Ascending aorta (tissue), 2 donors: ENCODE results near the gene MYO9A. TPM values are rescaled to one million over a fixed set of nuclear protein-coding genes. Genes with fewer than 3 reads are reported as not detected.

Source experiments
- DNase-seq, 2 donors: peaks; one replicate each; pipeline ENCODE4 v3.0.0-alpha.2; 2019; ENCODE audit warnings: low spot score in 2 of 2
- H3K27ac ChIP-seq, 2 donors: fragments of 200-600 bp; sonication (generic); one replicate each; pipeline ENCODE4 v1.5.1; 2016 to 2017; ENCODE audit warnings: mild to moderate bottlenecking in 1 of 2
- H3K27me3 ChIP-seq: fragments of 200-600 bp; sonication (generic); one replicate; pipeline ENCODE4 v1.5.1; 2017
- H3K36me3 ChIP-seq, 2 donors: fragments of 200-600 bp; sonication (generic); one replicate each; pipeline ENCODE4 v1.5.1; 2016
- H3K4me1 ChIP-seq, 2 donors: fragments of 200-600 bp; sonication (generic); one replicate each; pipeline ENCODE4 v1.5.1; 2016 to 2017; ENCODE audit warnings: mild to moderate bottlenecking in 1 of 2
- H3K4me3 ChIP-seq, 2 donors: fragments of 200-600 bp; sonication (generic); one replicate each; pipeline ENCODE4 v1.5.1; 2016 to 2017; ENCODE audit warnings: mild to moderate bottlenecking in 1 of 2
- H3K9me3 ChIP-seq, 2 donors: fragments of 200-600 bp; sonication (generic); one replicate each; pipeline ENCODE4 v1.5.1; 2016
- CTCF ChIP-seq, 3 experiments: fragments of 200-600 bp in 2 of 3; fragments of 450-650 bp in 1 of 3; sonication (generic) in 2 of 3; IDR thresholded peaks; one replicate each; pipeline ENCODE4 v1.5.1; 2016 to 2019; ENCODE audit warnings: antibody characterized with exemption in 3 of 3, mild to moderate bottlenecking in 1 of 3, moderate library complexity in 1 of 3
- intact Hi-C: fragments of 100-400 bp; cut with DNase I; formaldehyde crosslinking; loops from one replicate; pipeline ENCODE4 v1.15.1; 2023
- total RNA-seq: library from RNA; depleted of rRNA; stranded (reverse); fragments of >200 nt; gene quantifications from one replicate; pipeline ENCODE4 v1.1.0, GENCODE V29; 2016

Gene MYO9A
- total RNA-seq, 1 donor from 2014 or later: 128 TPM

- intact Hi-C loops: no loop called here
- no peak for DNase-seq
- H3K4me1 ChIP-seq: no peaks in the 10 kb centered on the region
- no peak overlapping the region for H3K27ac ChIP-seq
- no peak for TF ChIP-seq CTCF (IDR thresholded peaks at IDR 0.05)
- no peak overlapping the region for H3K4me3 ChIP-seq
- H3K9me3 ChIP-seq: no peaks in the 10 kb centered on the region
- H3K36me3 ChIP-seq: peaks cover 38 to 44% of the 10 kb centered on the region in 2 donors
- H3K27me3 ChIP-seq: no peaks in the 10 kb centered on the region
Measured at GRCh38 chr15:71830981-71831380, 287.0 kb downstream of the MYO9A start.

- intact Hi-C loops: no loop called here
- H3K4me3 ChIP-seq: no peak overlapping the region
- TF ChIP-seq CTCF (IDR thresholded peaks at IDR 0.05): no peak
- H3K27ac ChIP-seq: no peak overlapping the region
- H3K36me3 ChIP-seq: peaks cover 50 to 82% of the 10 kb centered on the region in 2 donors
- peaks cover 10 to 24% of the 10 kb centered on the region in 2 donors for H3K9me3 ChIP-seq
- H3K4me1 ChIP-seq: no peaks in the 10 kb centered on the region
- DNase-seq: no peak
- no peaks in the 10 kb centered on the region for H3K27me3 ChIP-seq
Measured at GRCh38 chr15:71826196-71826595, 291.8 kb downstream of the MYO9A start.

GRCh38 chr15:71825021-71825730, 292.8 kb downstream of the MYO9A start:
- H3K4me1 ChIP-seq: no peaks in the 10 kb centered on the region
- no peaks in the 10 kb centered on the region for H3K27me3 ChIP-seq
- no peak overlapping the region for H3K27ac ChIP-seq
- no peak overlapping the region for H3K4me3 ChIP-seq
- intact Hi-C loops: no loop called here
- H3K9me3 ChIP-seq: peaks cover 10 to 30% of the 10 kb centered on the region in 2 donors
- DNase-seq: no peak
- TF ChIP-seq CTCF (IDR thresholded peaks at IDR 0.05): no peak
- H3K36me3 ChIP-seq: peaks cover 50 to 79% of the 10 kb centered on the region in 2 donors

DNA sequence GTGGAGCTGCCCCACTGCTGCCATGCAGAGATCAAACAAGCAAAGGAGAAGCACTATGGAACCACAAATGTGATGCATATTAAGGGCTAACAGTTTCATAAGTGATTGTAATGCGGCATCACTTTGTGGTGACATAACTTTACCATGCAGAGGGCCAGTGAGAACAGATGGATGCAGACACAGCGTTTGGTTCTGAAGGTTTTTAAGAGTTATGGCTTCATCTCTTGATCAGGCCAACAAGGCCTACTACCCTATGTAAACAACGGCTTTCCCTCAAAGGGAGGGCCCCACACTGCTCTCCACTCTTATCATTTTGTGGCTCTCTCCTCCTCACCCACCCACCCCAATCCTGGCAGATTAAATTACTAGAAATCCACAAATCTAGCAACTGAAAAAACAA, 294.1 kb downstream of the MYO9A start:
- intact Hi-C loops: no loop called here
- Histone ChIP-seq H3K4me3 (no peak overlapping the region), H3K9me3 (peaks cover 10 to 37% of the 10 kb centered on the region in 2 donors)

DNA sequence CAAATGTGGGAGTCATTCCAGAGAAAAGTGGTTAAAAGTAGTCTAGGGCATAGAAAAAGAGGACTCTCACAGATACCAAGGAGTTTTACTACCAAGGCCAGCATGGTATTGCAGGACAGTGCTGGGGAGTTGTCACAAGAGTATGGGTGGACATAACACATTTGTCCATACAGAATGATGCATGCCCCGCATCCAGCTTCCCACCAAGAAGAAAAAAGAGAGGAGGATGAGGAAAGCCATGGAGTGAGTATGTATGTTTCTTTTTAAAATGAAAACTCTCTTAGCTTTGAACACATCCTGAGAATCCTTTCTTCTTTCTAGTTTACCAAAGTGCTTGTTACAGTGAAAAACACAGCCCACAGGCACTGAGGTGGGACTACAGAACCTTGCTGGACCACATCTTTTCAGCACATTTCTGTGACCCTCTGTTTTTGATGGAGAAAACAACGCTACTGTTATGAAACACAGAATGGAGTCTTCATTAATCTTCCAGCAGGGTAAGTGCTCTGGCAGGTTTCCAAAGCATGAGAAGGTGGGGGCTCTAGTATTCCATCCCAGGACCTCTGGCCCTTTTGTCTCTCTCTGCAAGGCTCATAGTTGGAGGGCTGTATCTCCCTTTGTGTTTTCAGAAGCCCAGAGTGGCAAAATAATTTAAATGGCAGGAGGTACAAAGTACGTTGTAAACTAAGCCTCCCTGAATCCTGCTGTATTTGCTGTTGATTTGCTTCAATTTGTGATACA, 294.9 kb downstream of the MYO9A start:
- H3K9me3 ChIP-seq: peaks cover 10 to 37% of the 10 kb centered on the region in 2 donors
- H3K4me1 ChIP-seq: no peaks in the 10 kb centered on the region
- no peak for DNase-seq
- H3K4me3 ChIP-seq: no peak overlapping the region
- H3K36me3 ChIP-seq: peaks cover 31 to 59% of the 10 kb centered on the region in 2 donors
- H3K27me3 ChIP-seq: no peaks in the 10 kb centered on the region
- no peak overlapping the region for H3K27ac ChIP-seq
- no peak for TF ChIP-seq CTCF (IDR thresholded peaks at IDR 0.05)
- intact Hi-C loops: no loop called here

More for the DNA sequence above, 294.1 kb downstream of the MYO9A start:
- TF ChIP-seq CTCF (IDR thresholded peaks at IDR 0.05): no peak
- H3K36me3 ChIP-seq: peaks cover 36 to 65% of the 10 kb centered on the region in 2 donors
- no peaks in the 10 kb centered on the region for H3K27me3 ChIP-seq
- no peak overlapping the region for H3K27ac ChIP-seq
- H3K4me1 ChIP-seq: no peaks in the 10 kb centered on the region
- DNase-seq: no peak
